Measurements from ENCODE around the gene DYNLRB1. TPM values are rescaled to one million over a fixed set of nuclear protein-coding genes. Genes with fewer than 3 reads are reported as not detected.
A peak's percentile ranks its signal among the peaks of the same experiment; 100 is the strongest.

The DYNLRB1 gene
- total and polyA plus RNA-seq, 9 of the 15 experiments (the other 6 are each of a cell fraction or from before 2014, with no cell fraction given) = 48.7 to 358 (median 121) TPM

- TF ChIP-seq NRF1 (conservative IDR thresholded peaks at IDR 0.05 in 1 of 2, IDR thresholded peaks at IDR 0.05 in 1 of 2) = peak; percentile 41 to 57
- TF ChIP-seq ZNF77 (CRISPR knock-in tag; IDR thresholded peaks at IDR 0.05) = no peak
- TF ChIP-seq STAT5A (IDR thresholded peaks at IDR 0.05; ENCODE audit: borderline replicate concordance, low read length) = no peak
- no peak for TF ChIP-seq KLF13 (tag; IDR thresholded peaks at IDR 0.05; ENCODE audit: borderline replicate concordance, low read depth)
- peak; percentile 30; the same call in 1 of the 2 replicates for TF ChIP-seq KLF16 (IDR thresholded peaks at IDR 0.05)
- TF ChIP-seq ZNF212 (CRISPR knock-in tag; IDR thresholded peaks at IDR 0.05) = no peak
- TF ChIP-seq STAG1 (CRISPR knock-in tag; IDR thresholded peaks at IDR 0.05; ENCODE audit: borderline replicate concordance) = no peak
- TF ChIP-seq THAP12 (CRISPR knock-in tag; IDR thresholded peaks at IDR 0.05) = no peak
- no peak for TF ChIP-seq ZBTB40 (IDR thresholded peaks at IDR 0.05)
- TF ChIP-seq ZBTB40 (CRISPR knock-in tag; IDR thresholded peaks at IDR 0.05) = no peak
- TF ChIP-seq ZNF12 (CRISPR knock-in tag; IDR thresholded peaks at IDR 0.05) = no peak
- peak; percentile 65 for TF ChIP-seq TCF3 (CRISPR knock-in tag; IDR thresholded peaks at IDR 0.05)
- 0 out of 2 replicates have a peak, but pooled peaks have one; percentile 27 for TF ChIP-seq GTF2E2 (tag; IDR thresholded peaks at IDR 0.05)
- TF ChIP-seq PYGO2 (tag; IDR thresholded peaks at IDR 0.05) = no peak
- TF ChIP-seq BMI1 (IDR thresholded peaks at IDR 0.05; ENCODE audit: low read length) = no peak
- 0 out of 2 replicates have a peak, but pooled peaks have one; percentile 22 for TF ChIP-seq POLR2AphosphoS5 (IDR thresholded peaks at IDR 0.05; ENCODE audit: control insufficient read depth, insufficient read depth, low read depth, low read length)
- no peak for TF ChIP-seq ZNF695 (CRISPR knock-in tag; IDR thresholded peaks at IDR 0.05)
- no peak for TF ChIP-seq ZNF324 (CRISPR knock-in tag; IDR thresholded peaks at IDR 0.05)
- TF ChIP-seq SMARCA5 (IDR thresholded peaks at IDR 0.05) = no peak
- no peak for TF ChIP-seq ZC3H11A (IDR thresholded peaks at IDR 0.05; ENCODE audit: low read depth, low read length)
These were observed 54.7 kb downstream of the DYNLRB1 start (continued) for GRCh38 chr20:34570859-34571306.

Measured in K562 (cell line).